ENCODE measurements around the gene HOXC4. TPM values are rescaled to one million over a fixed set of nuclear protein-coding genes. Genes with fewer than 3 reads are reported as not detected.
"Not testable (repeated sequence)": the region's sequence is repeated elsewhere in the genome, so short reads cannot be mapped to it uniquely, and the experiment has no call there.

HOXC4 gene
- total and polyA plus RNA-seq, 2 of the 4 experiments (the other 2 are of a cell fraction) = under 0.01 to 0.26 TPM

DNA sequence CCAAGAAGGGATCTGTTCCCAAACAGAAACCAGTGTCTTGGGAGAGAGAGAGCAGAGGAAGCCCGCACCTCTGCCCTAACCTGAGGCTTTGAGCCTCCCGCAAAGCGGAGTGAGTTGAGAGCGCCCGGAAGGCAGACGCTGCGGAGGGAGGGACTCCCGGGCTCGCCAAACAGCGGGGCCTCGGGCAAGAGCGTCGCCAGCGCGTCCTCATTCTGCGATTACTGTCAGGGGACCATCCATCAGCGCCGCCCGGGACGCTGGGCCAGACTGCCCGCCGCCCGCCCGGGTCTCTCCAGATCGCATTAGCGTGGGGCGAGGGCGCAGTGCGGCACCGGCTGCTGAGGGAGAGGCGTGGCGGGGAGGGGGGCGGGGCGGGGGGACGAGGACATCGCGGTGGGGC, 36.7 kb downstream of the HOXC4 start:
- H3K18ac ChIP-seq (ENCODE audit: low read depth, low read length); in situ Hi-C loops (cut with MboI; ENCODE audit: low sequenced_read_pairs); H2AFZ ChIP-seq (replicated peaks; ENCODE audit: low read length, poor library complexity); H2BK120ac ChIP-seq (ENCODE audit: low read depth, low read length); H4K5ac ChIP-seq (ENCODE audit: low read depth, low read length); H4K8ac ChIP-seq (ENCODE audit: low read depth in 2 of 2, low read length in 2 of 2); H2AK5ac ChIP-seq (ENCODE audit: low read depth, low read length); H3K4me2 ChIP-seq (ENCODE audit: low read depth, low read length); H3K27me3 ChIP-seq (ENCODE audit: control insufficient read depth, insufficient read depth, low read length); dilution Hi-C loops (cut with HindIII; ENCODE audit: low sequenced_read_pairs, unreplicated experiment); H4K91ac ChIP-seq (ENCODE audit: insufficient read depth, low read depth, low read length); H2AK9ac ChIP-seq (replicated peaks; ENCODE audit: low read depth, low read length, poor library complexity); H3K9ac ChIP-seq (ENCODE audit: low read depth, low read length); H3K79me1 ChIP-seq (ENCODE audit: low read depth in 1 of 2, low read length in 2 of 2); H3K23ac ChIP-seq (ENCODE audit: low read depth, low read length); H3K9me1 ChIP-seq (ENCODE audit: insufficient read depth, low read length); H3K36me3 ChIP-seq (ENCODE audit: control insufficient read depth, insufficient read depth, low read length); BruUV-seq (replicated peaks); H3K27ac ChIP-seq (ENCODE audit: insufficient read depth, low read length); H2BK15ac ChIP-seq (ENCODE audit: low read depth, low read length); H3K4me3 ChIP-seq (ENCODE audit: insufficient read depth, low read depth, low read length); ATAC-seq (ENCODE audit: low read depth); H4K20me1 ChIP-seq (ENCODE audit: insufficient read depth, low read length); DNase-seq; H3K14ac ChIP-seq (replicated peaks; ENCODE audit: low read depth, low read length); H3K56ac ChIP-seq (ENCODE audit: extremely low read depth, insufficient read depth, low read length); POLR2A ChIA-PET (ENCODE audit: unreplicated experiment); H3K9me3 ChIP-seq (ENCODE audit: control insufficient read depth, insufficient read depth, low read length); H3K4ac ChIP-seq (ENCODE audit: low read depth, low read length); CTCF ChIA-PET; H2BK20ac ChIP-seq (ENCODE audit: low read depth, low read length); intact Hi-C loops (cut with micrococcal nuclease); H2BK5ac ChIP-seq (ENCODE audit: low read depth, low read length, poor library complexity, severe bottlenecking); H3K4me1 ChIP-seq (ENCODE audit: control insufficient read depth, insufficient read depth, low read length): not testable (repeated sequence)
- WGBS, 2 experiments (ENCODE audit: extremely low coverage in 2 of 2, insufficient read length in 1 of 2) = 3% methylated on average over 6 of the region's 37 CpGs; no CpG with 5 or more reads in 1 of the 2 experiments

DNA sequence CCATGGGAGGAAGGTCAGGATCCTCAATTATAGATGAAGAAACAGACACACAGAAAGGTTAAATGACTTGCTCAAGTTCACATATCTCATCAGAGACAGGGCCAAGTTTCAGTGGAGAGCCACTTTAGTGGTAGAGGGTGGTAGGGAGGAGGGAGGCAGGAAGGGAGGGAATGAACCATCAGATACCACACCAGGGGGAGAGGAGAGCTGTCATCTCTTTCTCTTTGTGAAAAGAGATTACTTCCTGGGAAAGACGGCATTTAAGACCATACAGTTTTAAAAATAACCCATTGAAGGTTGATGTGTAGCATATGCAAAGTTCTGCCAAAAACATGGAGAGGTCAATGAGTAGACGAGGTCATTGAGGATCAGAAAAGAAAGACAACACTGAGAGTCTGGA, 39.3 kb downstream of the HOXC4 start:
- H3K79me1 ChIP-seq (ENCODE audit: low read depth in 1 of 2, low read length in 2 of 2); in situ Hi-C loops (cut with MboI; ENCODE audit: low sequenced_read_pairs); dilution Hi-C loops (cut with HindIII; ENCODE audit: low sequenced_read_pairs, unreplicated experiment); H2AK9ac ChIP-seq (replicated peaks; ENCODE audit: low read depth, low read length, poor library complexity); H2AK5ac ChIP-seq (ENCODE audit: low read depth, low read length); POLR2A ChIA-PET (ENCODE audit: unreplicated experiment); CTCF ChIA-PET; DNase-seq; H3K9ac ChIP-seq (ENCODE audit: low read depth, low read length); ATAC-seq (ENCODE audit: low read depth); H4K20me1 ChIP-seq (ENCODE audit: insufficient read depth, low read length); H3K18ac ChIP-seq (ENCODE audit: low read depth, low read length); H3K14ac ChIP-seq (replicated peaks; ENCODE audit: low read depth, low read length); intact Hi-C loops (cut with micrococcal nuclease); H3K56ac ChIP-seq (ENCODE audit: extremely low read depth, insufficient read depth, low read length); H3K23ac ChIP-seq (ENCODE audit: low read depth, low read length); H3K9me3 ChIP-seq (ENCODE audit: control insufficient read depth, insufficient read depth, low read length); H3K4me1 ChIP-seq (ENCODE audit: control insufficient read depth, insufficient read depth, low read length); H3K4me3 ChIP-seq (ENCODE audit: insufficient read depth, low read depth, low read length); BruUV-seq (replicated peaks); H3K9me1 ChIP-seq (ENCODE audit: insufficient read depth, low read length); H3K4me2 ChIP-seq (ENCODE audit: low read depth, low read length); H2BK120ac ChIP-seq (ENCODE audit: low read depth, low read length); H4K8ac ChIP-seq (ENCODE audit: low read depth in 2 of 2, low read length in 2 of 2); H2BK15ac ChIP-seq (ENCODE audit: low read depth, low read length); H3K27me3 ChIP-seq (ENCODE audit: control insufficient read depth, insufficient read depth, low read length); H3K36me3 ChIP-seq (ENCODE audit: control insufficient read depth, insufficient read depth, low read length); H2BK5ac ChIP-seq (ENCODE audit: low read depth, low read length, poor library complexity, severe bottlenecking); H4K5ac ChIP-seq (ENCODE audit: low read depth, low read length); H2AFZ ChIP-seq (replicated peaks; ENCODE audit: low read length, poor library complexity); H3K27ac ChIP-seq (ENCODE audit: insufficient read depth, low read length); H2BK20ac ChIP-seq (ENCODE audit: low read depth, low read length); H3K4ac ChIP-seq (ENCODE audit: low read depth, low read length); H4K91ac ChIP-seq (ENCODE audit: insufficient read depth, low read depth, low read length): not testable (repeated sequence)
- no CpG with 5 or more reads among the region's 2 CpGs for WGBS, 2 experiments (ENCODE audit: extremely low coverage in 2 of 2, insufficient read length in 1 of 2)
